ENCODE data around the gene JPH4.
"Not testable (repeated sequence)": the region's sequence is repeated elsewhere in the genome, so short reads cannot be mapped to it uniquely, and the experiment has no call there.

The JPH4 gene

GRCh38 chr14:23609411-23610089, 31.0 kb upstream of the JPH4 start:
- intact Hi-C loops (cut with DNase I); DNase-seq: not testable (repeated sequence)

GRCh38 chr14:23609001-23609400, 30.4 kb upstream of the JPH4 start:
- intact Hi-C loops (cut with DNase I) = no loop called here
- no peak for DNase-seq

DNA sequence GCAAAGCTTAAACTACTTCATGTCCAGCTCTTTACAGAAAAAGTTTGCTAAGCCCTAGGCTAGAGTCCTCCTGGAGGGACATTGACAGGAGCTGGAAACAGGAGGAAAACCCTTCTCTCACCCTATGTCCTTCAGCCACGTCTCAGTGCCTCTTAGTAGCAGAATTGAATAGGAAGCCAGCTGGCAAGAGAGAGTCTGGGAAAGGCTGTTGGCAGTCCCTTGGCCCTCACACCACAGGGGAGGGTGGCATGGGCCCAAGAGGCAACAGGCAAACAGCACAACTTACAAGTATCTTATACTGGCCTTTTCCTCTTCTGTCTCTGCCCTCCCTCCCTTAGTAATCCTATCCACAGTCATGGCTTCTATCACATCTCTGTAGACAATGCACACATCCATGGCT, 29.9 kb upstream of the JPH4 start:
- intact Hi-C loops (cut with DNase I) = no loop called here
- peak in 1 of 10 donors; percentile 20 for DNase-seq

- peak in 2 of 10 donors; percentile 10 to 21 for DNase-seq
- intact Hi-C loops (cut with DNase I) = no loop called here
Measured at GRCh38 chr14:23605931-23606585, 27.5 kb upstream of the JPH4 start.

DNA sequence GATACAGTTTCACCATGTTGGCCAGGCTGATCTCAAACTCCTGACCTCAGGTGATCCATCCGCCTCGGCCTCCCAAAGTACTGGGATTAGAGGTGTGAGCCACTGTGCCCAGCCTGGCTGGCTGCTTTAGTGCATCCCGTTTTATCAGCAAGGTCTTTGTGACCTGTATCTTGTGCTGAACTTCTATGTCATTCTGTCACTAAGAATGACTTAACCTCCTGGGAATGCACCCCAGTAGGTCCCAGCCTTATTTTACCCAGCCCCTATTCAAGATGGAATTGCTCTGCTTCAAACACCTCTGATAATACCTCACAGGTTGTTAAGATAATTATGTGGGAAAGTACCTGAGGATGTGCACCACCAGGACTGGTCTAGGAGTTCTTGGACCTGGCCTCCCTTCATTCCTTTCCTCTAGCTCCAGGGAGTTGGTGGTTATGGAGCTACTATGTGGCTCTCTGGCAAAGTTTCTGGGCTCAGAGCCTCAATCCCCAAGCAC, 26.1 kb upstream of the JPH4 start:
- DNase-seq = no peak
- intact Hi-C loops (cut with DNase I) = no loop called here

DNA sequence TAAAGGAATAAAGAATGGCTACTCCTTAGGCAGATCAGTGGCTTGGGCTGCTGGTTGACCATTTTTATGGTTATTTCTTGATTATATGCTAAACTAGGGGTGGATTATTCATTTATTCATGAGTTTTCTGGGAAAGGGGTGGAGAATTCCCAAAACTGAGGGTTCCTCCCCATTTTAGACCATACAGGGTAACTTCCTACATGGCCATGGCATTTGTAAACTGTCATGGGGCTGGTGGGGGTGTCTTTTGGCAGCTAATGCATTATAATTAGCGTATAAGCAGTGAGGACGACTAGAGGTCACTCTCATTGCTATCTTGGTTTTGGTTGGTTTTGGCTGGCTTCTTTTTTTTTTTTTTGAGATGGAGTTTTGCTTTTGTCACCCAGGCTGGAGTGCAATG, 25.6 kb upstream of the JPH4 start:
- intact Hi-C loops (cut with DNase I) = no loop called here

GRCh38 chr14:23603103-23603502, 24.5 kb upstream of the JPH4 start:
- peak in 2 of 10 donors; percentile 8 to 75 for DNase-seq
- intact Hi-C loops (cut with DNase I) = no loop called here

More for the DNA sequence above, 25.6 kb upstream of the JPH4 start:
- DNase-seq = no peak

- intact Hi-C loops (cut with DNase I) = no loop called here
- DNase-seq = peak in 1 of 10 donors; percentile 6
Measured at GRCh38 chr14:23602181-23603095, 23.8 kb upstream of the JPH4 start.

GRCh38 chr14:23601845-23602180, 23.2 kb upstream of the JPH4 start:
- intact Hi-C loops (cut with DNase I) = no loop called here
- peak in 1 of 10 donors; percentile 10 for DNase-seq

- DNase-seq = no peak
- intact Hi-C loops (cut with DNase I) = no loop called here
Measured at GRCh38 chr14:23601424-23601823, 22.8 kb upstream of the JPH4 start.

DNA sequence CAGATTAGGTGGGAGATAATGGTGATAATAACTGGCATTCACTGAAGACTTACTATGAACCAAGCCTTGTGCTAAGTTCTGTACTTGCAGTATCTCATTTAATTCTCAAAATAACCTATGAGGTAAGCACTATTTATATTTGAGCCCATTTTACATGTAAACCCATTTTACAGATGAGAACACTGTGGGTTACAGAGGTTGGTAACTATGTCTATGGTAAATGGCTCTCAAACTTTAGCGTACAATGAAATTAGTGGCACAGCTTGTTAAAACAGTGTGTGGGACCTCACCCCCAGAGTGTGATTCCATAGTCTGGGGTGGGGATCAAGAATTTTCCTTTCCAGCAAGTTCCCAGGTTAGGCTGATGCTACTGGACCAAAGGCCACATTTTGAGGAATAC, 22.2 kb upstream of the JPH4 start:
- DNase-seq = peak in 1 of 10 donors; percentile 6
- intact Hi-C loops (cut with DNase I) = no loop called here

DNA sequence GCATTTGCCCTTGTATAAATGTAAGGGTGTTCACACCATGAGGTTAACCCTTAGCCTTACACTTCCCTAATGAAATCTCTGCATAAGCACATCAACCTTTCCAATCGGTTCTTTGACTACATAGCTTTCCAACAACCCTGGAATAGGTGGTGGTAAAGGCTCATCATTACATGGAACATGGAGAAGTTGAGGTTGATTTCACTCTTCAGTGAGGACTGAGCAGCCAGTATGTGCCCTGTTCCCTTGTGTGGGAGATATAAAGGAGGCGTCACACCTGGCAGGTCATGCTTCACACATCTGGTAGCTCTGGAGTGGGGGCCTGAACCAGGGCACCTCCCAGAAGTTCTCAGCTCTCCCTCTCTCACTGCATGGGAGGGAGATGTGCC, 21.7 kb upstream of the JPH4 start:
- intact Hi-C loops (cut with DNase I) = no loop called here

GRCh38 chr14:23594191-23594590, 15.6 kb upstream of the JPH4 start:
- intact Hi-C loops (cut with DNase I) = not testable (repeated sequence)
- DNase-seq = peak in 1 of 10 donors; percentile 52

More for the DNA sequence above, 21.7 kb upstream of the JPH4 start:
- DNase-seq = peak in 1 of 10 donors; percentile 11

- DNase-seq = peak in 1 of 10 donors; percentile 25
- intact Hi-C loops (cut with DNase I) = no loop called here
Measured at GRCh38 chr14:23590198-23590597, 11.6 kb upstream of the JPH4 start.

- DNase-seq = peak in 1 of 10 donors; percentile 29
- intact Hi-C loops (cut with DNase I) = no loop called here
Measured at GRCh38 chr14:23589606-23590005, 11.0 kb upstream of the JPH4 start.

DNA sequence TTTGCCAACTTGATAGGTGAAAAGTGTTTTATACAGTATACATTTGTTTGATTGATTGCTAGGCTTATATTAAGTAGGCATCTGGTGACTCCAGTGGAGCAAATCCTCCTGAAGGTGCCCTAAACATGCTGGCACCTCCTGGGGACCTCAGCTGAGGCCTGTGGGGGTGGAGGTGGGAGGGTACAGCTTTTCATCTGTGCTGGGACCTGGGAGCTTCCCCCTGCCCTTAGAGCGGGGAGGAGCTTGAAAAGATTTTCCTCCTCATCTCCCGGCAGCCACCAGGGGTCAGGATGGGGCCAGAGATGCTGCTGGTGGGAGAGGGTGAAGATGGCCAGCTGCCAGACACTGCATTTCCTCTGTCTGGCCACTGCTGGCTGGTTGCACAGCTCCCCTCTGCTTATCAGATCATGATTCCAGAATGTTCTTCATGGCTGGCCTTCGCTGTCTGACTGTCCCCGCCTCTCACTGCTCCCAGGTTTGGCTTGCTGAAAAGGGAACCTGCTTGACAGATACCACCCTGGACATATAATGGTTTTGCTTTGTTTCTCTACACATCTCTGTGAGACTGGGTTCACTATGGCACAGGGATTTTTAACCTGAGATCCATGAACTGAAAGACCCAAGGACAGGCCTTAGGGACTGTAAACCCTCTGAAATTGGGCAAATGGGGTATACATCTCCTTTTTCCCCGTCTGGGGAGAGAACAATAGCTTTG, 10.5 kb upstream of the JPH4 start:
- DNase-seq = peak; percentile 67 to 97 (median 84)
- intact Hi-C loops (cut with DNase I) = no loop called here

GRCh38 chr14:23584527-23585203, 6.1 kb upstream of the JPH4 start:
- peak in 1 of 10 donors; percentile 63 for DNase-seq
- intact Hi-C loops (cut with DNase I) = not testable (repeated sequence)

DNA sequence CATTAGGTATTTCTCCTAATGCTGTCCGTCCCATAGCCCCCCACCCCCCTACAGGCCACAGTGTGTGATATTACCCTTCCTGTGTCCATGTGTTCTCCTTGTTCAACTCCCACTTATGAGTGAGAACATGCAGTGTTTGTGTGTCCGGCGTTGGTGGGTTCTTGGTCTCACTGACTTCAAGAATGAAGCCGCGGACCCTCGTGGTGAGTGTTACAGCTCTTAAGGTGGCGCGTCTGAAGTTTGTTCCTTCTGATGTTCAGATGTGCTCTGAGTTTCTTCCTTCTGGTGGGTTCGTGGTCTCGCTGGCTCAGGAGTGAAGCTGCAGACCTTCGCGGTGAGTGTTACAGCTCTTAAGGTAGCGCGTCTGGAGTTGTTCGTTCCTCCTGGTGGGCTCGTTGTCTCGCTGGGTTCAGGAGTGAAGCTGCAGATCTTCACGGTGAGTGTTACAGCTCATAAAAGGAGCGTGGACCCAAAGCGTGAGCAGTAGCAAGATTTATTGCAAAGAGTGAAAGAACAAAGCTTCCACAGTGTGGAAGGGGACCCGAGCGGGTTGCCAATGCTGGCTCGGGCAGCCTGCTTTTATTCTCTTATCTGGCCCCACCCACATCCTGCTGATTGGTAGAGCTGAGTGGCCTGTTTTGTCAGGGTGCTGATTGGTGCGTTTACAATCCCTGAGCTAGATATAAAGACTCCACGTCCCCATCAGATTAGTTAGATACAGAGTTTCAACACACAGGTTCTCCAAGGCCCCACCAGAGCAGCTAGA, 5.4 kb upstream of the JPH4 start:
- intact Hi-C loops (cut with DNase I) = not testable (repeated sequence)

More for the DNA sequence above, 5.4 kb upstream of the JPH4 start:
- peak in 1 of 10 donors; percentile 24 for DNase-seq

Measured in posterior cingulate gyrus (tissue), 11 donors.